Stimulated activated naive B cell treated with anti-CD40 and anti-IgM and Interleukin-4, amounts not matched to agents 10 μg/mL and 1 μg/mL and 100 μg/mL, for 72 hours (primary cell): ENCODE data around the gene LNX1.

Experiments used
- ATAC-seq, 2 donors: fragments of 150-1000 bp; cut with Tn5 transposase; replicated peaks; 2 replicates each; pipeline ENCODE4 v1.10.0; 2021; ENCODE audit warnings: moderate library complexity in 1 of 2
- DNase-seq: peaks from one replicate; pipeline ENCODE4 v3.0.0; 2021
- H3K27ac Mint-ChIP-seq: one replicate; pipeline ENCODE4 v1.8.0; 2022; ENCODE audit warnings: mild to moderate bottlenecking, mixed read lengths
- H3K27me3 Mint-ChIP-seq, 2 donors: one replicate each; pipeline ENCODE4 v1.8.0; 2022; ENCODE audit warnings: mixed read lengths in 2 of 2
- H3K36me3 Mint-ChIP-seq, 2 donors: one replicate each; pipeline ENCODE4 v1.8.0; 2022; ENCODE audit warnings: mixed read lengths in 2 of 2, mild to moderate bottlenecking in 1 of 2
- H3K4me1 Mint-ChIP-seq, 2 donors: one replicate each; pipeline ENCODE4 v1.8.0; 2022; ENCODE audit warnings: mixed read lengths in 2 of 2, mild to moderate bottlenecking in 1 of 2
- H3K4me3 Mint-ChIP-seq, 2 donors: one replicate each; pipeline ENCODE4 v1.8.0; 2022; ENCODE audit warnings: mild to moderate bottlenecking in 2 of 2, mixed read lengths in 2 of 2, moderate library complexity in 1 of 2
- H3K9me3 Mint-ChIP-seq, 2 donors: one replicate each; pipeline ENCODE4 v1.8.0; 2022; ENCODE audit warnings: mixed read lengths in 2 of 2, mild to moderate bottlenecking in 1 of 2

The LNX1 gene

GRCh38 chr4:53574528-53574927 is 16.8 kb downstream of the LNX1 start:
- Mint-ChIP-seq H3K27ac (no peak overlapping the region), H3K9me3 (no peaks in the 10 kb centered on the region), H3K36me3 (no peaks in the 10 kb centered on the region), H3K4me3 (no peak overlapping the region), H3K4me1 (no peaks in the 10 kb centered on the region), H3K27me3 (no peaks in the 10 kb centered on the region)
- ATAC-seq (no peak), DNase-seq (no peak)

- H3K4me1 Mint-ChIP-seq = no peaks in the 10 kb centered on the region
- ATAC-seq (no peak), DNase-seq (no peak)
- H3K27ac Mint-ChIP-seq = no peak overlapping the region
- no peak overlapping the region for H3K4me3 Mint-ChIP-seq
- no peaks in the 10 kb centered on the region for H3K9me3 Mint-ChIP-seq
- H3K36me3 Mint-ChIP-seq = no peaks in the 10 kb centered on the region
- H3K27me3 Mint-ChIP-seq = no peaks in the 10 kb centered on the region
Observed at GRCh38 chr4:53573696-53574095, 17.6 kb downstream of the LNX1 start.

- Mint-ChIP-seq H3K27ac (no peak overlapping the region), H3K9me3 (no peaks in the 10 kb centered on the region), H3K4me3 (no peak overlapping the region), H3K36me3 (no peaks in the 10 kb centered on the region), H3K4me1 (no peaks in the 10 kb centered on the region), H3K27me3 (no peaks in the 10 kb centered on the region)
- DNase-seq = no peak
- ATAC-seq = no peak
Observed at GRCh38 chr4:53572600-53572994, 18.7 kb downstream of the LNX1 start.

GRCh38 chr4:53571936-53572599 is 19.2 kb downstream of the LNX1 start:
- no peak for ATAC-seq
- no peak for DNase-seq
- Mint-ChIP-seq H3K27ac (no peak overlapping the region), H3K27me3 (no peaks in the 10 kb centered on the region), H3K9me3 (no peaks in the 10 kb centered on the region), H3K4me1 (no peaks in the 10 kb centered on the region), H3K36me3 (no peaks in the 10 kb centered on the region), H3K4me3 (no peak overlapping the region)

- Mint-ChIP-seq H3K4me3 (no peak overlapping the region), H3K27me3 (peaks cover 3 to 6% of the 10 kb centered on the region in 2 donors), H3K4me1 (no peaks in the 10 kb centered on the region), H3K27ac (no peak overlapping the region), H3K36me3 (no peaks in the 10 kb centered on the region), H3K9me3 (no peaks in the 10 kb centered on the region)
- ATAC-seq = peak; percentile 81 to 85
- no peak for DNase-seq
Observed at GRCh38 chr4:53563824-53564223, 27.5 kb downstream of the LNX1 start.

- Mint-ChIP-seq H3K36me3 (no peaks in the 10 kb centered on the region), H3K9me3 (no peaks in the 10 kb centered on the region), H3K4me1 (no peaks in the 10 kb centered on the region), H3K4me3 (no peak overlapping the region), H3K27me3 (peaks cover 3 to 6% of the 10 kb centered on the region in 2 donors), H3K27ac (no peak overlapping the region)
- no peak for DNase-seq
- ATAC-seq = no peak
Observed at GRCh38 chr4:53562409-53562808, 28.9 kb downstream of the LNX1 start.

GRCh38 chr4:53559021-53559620 is 32.2 kb downstream of the LNX1 start:
- ATAC-seq = no peak
- DNase-seq = no peak
- no peaks in the 10 kb centered on the region for H3K36me3 Mint-ChIP-seq
- no peaks in the 10 kb centered on the region for H3K4me1 Mint-ChIP-seq
- no peak overlapping the region for H3K27ac Mint-ChIP-seq
- H3K9me3 Mint-ChIP-seq = no peaks in the 10 kb centered on the region
- no peak overlapping the region for H3K4me3 Mint-ChIP-seq
- H3K27me3 Mint-ChIP-seq = peaks cover 0 to 3% of the 10 kb centered on the region in 2 donors

- no peaks in the 10 kb centered on the region for H3K4me1 Mint-ChIP-seq
- no peak for ATAC-seq
- H3K9me3 Mint-ChIP-seq = no peaks in the 10 kb centered on the region
- no peak for DNase-seq
- H3K4me3 Mint-ChIP-seq = no peak overlapping the region
- H3K27me3 Mint-ChIP-seq = peaks cover 0 to 3% of the 10 kb centered on the region in 2 donors
- no peaks in the 10 kb centered on the region for H3K36me3 Mint-ChIP-seq
- no peak overlapping the region for H3K27ac Mint-ChIP-seq
Observed at GRCh38 chr4:53558065-53558801, 33.1 kb downstream of the LNX1 start.

- H3K36me3 Mint-ChIP-seq = no peaks in the 10 kb centered on the region
- no peaks in the 10 kb centered on the region for H3K9me3 Mint-ChIP-seq
- peaks cover 0 to 3% of the 10 kb centered on the region in 2 donors for H3K27me3 Mint-ChIP-seq
- ATAC-seq = no peak
- no peaks in the 10 kb centered on the region for H3K4me1 Mint-ChIP-seq
- no peak for DNase-seq
- no peak overlapping the region for H3K4me3 Mint-ChIP-seq
- H3K27ac Mint-ChIP-seq = no peak overlapping the region
Observed at GRCh38 chr4:53557669-53558064, 33.6 kb downstream of the LNX1 start.

- Mint-ChIP-seq H3K36me3 (no peaks in the 10 kb centered on the region), H3K9me3 (peaks cover 0 to 1% of the 10 kb centered on the region in 2 donors), H3K27me3 (peaks cover 0 to 3% of the 10 kb centered on the region in 2 donors), H3K27ac (no peak overlapping the region), H3K4me3 (no peak overlapping the region), H3K4me1 (no peaks in the 10 kb centered on the region)
- ATAC-seq (no peak), DNase-seq (no peak)
Observed at GRCh38 chr4:53556651-53557050, 34.6 kb downstream of the LNX1 start.

- Mint-ChIP-seq H3K4me1 (no peaks in the 10 kb centered on the region), H3K4me3 (no peak overlapping the region), H3K27ac (no peak overlapping the region), H3K9me3 (peaks cover 0 to 3% of the 10 kb centered on the region in 2 donors), H3K27me3 (no peaks in the 10 kb centered on the region), H3K36me3 (no peaks in the 10 kb centered on the region)
- no peak for ATAC-seq
- no peak for DNase-seq
Observed at GRCh38 chr4:53553486-53554210, 37.6 kb downstream of the LNX1 start.

- no peaks in the 10 kb centered on the region for H3K4me1 Mint-ChIP-seq
Observed at GRCh38 chr4:53552711-53553110, 38.6 kb downstream of the LNX1 start.

GRCh38 chr4:53551958-53552357 is 39.3 kb downstream of the LNX1 start:
- Mint-ChIP-seq H3K36me3 (no peaks in the 10 kb centered on the region), H3K4me3 (no peak overlapping the region), H3K9me3 (peaks cover 0 to 6% of the 10 kb centered on the region in 2 donors), H3K4me1 (no peaks in the 10 kb centered on the region), H3K27ac (no peak overlapping the region), H3K27me3 (peaks cover 0 to 10% of the 10 kb centered on the region in 2 donors)
- DNase-seq (no peak), ATAC-seq (no peak)

More at GRCh38 chr4:53552711-53553110, 38.6 kb downstream of the LNX1 start:
- peaks cover 0 to 3% of the 10 kb centered on the region in 2 donors for H3K27me3 Mint-ChIP-seq
- H3K27ac Mint-ChIP-seq = no peak overlapping the region
- no peak for ATAC-seq
- no peaks in the 10 kb centered on the region for H3K36me3 Mint-ChIP-seq
- H3K9me3 Mint-ChIP-seq = peaks cover 0 to 6% of the 10 kb centered on the region in 2 donors
- H3K4me3 Mint-ChIP-seq = no peak overlapping the region
- no peak for DNase-seq

- H3K4me1 Mint-ChIP-seq = no peaks in the 10 kb centered on the region
- H3K4me3 Mint-ChIP-seq = no peak overlapping the region
- DNase-seq = no peak
- no peak for ATAC-seq
- H3K36me3 Mint-ChIP-seq = no peaks in the 10 kb centered on the region
- H3K27ac Mint-ChIP-seq = no peak overlapping the region
- peaks cover 0 to 6% of the 10 kb centered on the region in 2 donors for H3K9me3 Mint-ChIP-seq
- H3K27me3 Mint-ChIP-seq = peaks cover 0 to 15% of the 10 kb centered on the region in 2 donors
Observed at GRCh38 chr4:53551281-53551864, 39.9 kb downstream of the LNX1 start.
